RPMI7951 (cell line): ENCODE measurements around the gene MS4A15. TPM values are rescaled to one million over a fixed set of nuclear protein-coding genes. Genes with fewer than 3 reads are reported as not detected.
"Not testable (repeated sequence)": the region's sequence is repeated elsewhere in the genome, so short reads cannot be mapped to it uniquely, and the experiment has no call there.

Experiments
- DNase-seq: peaks from one replicate; pipeline ENCODE4 v3.0.0-alpha.2; 2012; ENCODE audit warnings: low read depth
- total RNA-seq: library from RNA; depleted of rRNA; stranded (reverse); fragments of >200 nt; shearing (Covaris generic); gene quantifications from 2 replicates; pipeline ENCODE4 v1.2.3, GENCODE V29; 2014

The MS4A15 gene
- total RNA-seq, 1 experiment from 2014 or later: not detected

DNA sequence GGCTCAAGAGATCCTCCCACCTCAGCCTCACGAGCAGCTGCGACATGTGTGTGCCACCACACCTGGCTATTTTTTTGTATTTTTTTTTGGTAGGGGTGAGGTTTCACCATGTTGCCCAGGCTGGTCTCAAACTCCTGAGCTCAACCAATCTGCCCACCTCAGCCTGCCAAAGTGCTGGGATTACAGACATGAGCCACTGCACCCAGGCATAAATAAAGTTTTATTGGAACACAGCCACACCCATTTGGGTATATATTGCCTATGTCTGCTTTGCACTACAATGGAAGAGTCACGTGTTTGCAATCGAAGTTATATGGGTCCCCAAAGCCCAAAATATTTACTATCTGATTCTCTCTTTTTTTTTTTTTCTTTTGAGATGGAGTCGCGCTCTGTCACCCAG is 1.8 kb upstream of the MS4A15 start:
- DNase-seq: no peak

DNA sequence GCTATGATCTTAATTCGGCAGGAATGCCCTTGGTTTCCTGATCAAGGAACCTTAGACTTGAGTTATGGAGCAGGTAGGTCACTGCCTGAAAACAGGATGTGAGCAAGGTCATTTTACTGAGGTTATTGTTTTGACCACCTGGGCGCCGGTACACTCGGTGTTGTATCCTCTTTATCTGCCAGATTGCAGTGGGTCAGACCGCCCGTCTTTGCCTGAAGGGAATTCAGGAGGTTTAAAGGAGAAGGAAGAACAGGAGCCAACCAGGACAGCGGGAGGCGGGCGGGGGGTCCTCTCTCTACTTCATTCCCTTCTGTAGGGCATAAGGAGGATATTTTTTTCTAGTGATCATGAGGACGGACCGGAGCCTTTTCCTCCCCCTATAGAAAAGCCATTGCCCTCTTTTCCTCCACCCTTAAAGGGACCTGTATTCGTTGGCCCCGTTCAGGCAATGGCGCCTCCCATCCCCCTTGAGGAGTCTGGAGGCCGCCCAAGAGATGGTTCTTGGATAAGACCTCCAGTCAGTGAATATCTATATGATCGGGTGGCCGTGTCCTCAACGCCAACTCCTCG is 649 bp downstream of the MS4A15 start:
- DNase-seq: no peak

DNA sequence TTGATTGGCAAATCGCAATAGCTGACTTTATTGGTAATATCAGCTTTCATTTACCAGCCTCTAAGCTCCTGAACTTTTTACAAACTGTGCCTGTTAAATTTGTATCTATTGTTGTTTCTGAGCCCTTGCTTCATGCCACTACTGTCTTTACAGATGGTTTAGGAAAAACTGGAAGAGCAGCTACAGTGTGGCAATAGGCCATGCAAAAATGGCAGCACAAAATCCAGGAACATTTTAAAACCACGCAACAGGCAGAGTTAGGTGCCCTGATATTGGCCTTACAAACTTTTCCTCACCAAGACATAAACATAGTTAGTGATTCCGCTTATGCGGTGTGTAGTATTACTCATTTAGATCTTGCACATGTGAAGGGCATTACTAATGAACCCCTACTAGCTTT is 2.0 kb downstream of the MS4A15 start:
- not testable (repeated sequence) for DNase-seq

DNA sequence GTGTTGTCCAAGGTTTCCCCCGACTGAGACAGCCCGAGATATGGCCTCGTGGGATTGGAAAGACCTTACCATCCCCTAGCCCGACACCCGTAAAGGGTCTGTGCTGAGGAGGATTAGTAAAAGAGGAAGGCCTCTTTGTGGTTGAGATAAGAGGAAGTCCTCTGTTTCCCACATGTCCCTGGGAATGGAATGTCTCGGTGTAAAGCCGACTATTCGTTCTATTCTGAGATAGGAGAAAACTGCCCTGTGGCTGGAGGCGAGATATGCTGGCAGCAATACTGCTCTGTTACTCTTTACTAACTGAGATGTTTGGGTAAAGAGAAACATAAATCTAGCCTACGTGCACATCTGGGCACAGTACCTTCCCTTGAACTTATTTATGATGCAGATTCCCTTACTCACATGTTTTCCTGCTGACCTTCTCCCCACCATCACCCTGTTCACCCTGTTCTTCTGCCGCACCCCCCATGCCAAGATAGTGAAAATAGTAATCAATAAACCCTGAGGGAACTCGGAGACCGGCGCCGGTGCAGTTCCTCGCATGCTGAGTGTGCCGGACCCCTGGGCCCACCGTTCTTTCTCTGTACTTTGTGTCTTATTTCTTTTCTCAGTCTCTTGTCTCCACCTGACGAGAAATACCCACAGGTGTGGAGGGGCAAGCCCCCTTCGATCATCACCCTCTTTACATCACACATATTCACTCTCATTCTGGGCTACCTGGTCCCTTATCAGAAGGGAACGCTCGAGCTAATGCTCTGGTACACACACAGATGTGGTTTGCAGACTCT is 3.0 kb downstream of the MS4A15 start:
- DNase-seq: not testable (repeated sequence)

DNA sequence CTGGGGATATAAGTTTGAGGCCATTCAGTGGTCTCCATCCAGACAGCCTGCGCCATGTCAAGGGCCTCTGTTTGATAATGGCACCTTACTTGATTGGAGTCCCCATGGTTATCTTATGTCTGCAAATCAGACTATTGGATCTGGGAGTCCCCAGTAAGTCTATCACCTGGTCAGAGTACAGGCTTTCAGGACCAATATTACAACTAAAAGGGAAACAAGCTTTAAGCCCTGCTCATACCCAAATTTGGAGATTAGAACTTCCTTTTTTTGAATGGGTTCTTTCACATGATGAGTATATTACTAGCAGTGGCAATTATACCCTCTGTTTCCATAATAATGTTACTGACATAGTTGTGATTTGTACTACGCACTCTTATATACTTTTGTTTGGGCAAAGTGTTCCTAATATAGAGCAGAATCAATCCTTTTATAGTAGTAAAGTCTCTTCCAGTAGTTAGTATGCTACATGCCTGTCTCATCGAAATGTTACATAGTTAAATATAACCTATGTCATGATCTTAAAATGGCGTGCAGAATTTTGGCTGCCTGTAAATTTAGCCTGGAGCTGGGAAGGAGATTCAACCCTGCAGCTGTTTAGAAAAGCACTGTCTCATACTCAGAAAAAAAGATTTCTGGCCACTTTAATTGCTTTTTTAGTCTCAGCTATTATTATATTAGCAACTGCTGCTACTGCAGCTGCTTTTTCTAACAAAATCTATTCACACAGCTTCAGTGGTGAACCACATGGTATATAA is 4.9 kb downstream of the MS4A15 start:
- no peak for DNase-seq

DNA sequence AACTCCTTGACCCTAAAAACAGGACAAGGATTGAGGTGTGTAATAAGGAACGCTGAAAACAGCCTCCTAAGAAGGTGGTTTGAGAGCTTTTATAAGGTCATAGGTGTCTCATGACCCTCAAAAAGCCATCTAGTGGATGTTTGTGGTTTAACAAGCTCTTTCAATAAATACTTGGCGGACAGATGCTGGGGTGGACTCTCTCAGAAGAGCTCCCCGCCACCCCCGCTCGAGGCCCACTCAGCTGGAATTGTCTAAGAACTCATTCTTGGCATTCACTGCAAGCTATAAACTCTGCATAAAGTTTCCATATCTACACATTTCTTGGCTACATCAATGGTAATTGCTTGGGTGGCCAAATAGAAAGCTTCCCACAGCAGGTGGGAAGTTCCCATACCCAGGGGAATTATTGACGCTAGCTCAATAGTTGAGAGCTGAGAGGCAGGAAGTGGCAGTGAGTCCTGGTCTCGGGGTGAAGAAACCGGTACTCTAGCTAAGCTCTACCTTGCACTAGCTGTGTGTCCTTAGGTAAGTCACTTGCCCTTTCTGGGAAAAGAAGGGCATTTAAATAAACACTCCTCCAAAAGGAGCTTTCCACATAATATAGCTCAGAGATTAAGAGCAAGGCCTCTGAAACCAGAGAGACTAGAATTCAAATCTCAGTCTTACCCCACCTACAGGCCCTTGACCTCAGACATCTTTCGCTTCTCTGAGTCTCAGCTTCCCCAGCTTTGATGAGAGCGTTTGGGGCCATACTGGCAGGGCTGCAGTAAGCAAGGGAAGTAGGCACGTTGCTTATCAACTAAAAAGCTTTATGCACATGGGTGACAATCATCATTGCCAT is 6.4 kb downstream of the MS4A15 start:
- no peak for DNase-seq

DNA sequence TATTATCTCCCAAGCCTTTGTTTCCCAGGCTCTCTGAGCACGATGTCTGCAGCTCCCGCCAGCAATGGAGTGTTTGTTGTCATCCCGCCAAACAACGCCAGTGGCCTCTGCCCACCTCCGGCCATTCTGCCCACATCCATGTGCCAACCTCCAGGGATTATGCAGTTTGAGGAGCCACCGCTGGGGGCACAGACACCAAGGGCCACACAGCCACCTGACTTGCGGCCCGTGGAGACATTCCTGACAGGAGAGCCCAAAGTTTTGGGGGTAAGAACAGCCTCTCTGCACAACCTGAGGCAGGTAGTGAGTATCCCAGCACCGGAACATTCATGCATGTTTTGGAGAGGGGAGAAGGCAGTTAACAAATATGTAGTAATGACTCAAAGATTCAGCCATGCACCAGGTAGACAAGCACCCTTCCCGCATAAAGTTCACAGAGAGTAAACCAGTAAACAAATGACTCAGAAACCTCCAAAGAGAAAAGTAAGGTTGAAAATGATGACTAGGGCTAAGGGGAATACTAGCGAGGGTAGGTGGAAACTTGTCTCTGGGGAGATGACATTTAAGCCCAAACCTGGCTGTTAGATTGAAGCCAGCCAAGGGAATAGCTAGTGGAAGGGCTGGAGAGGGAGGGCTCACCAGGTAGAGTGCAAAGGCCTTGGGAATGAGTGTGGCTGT is 7.2 kb downstream of the MS4A15 start:
- no peak for DNase-seq

DNA sequence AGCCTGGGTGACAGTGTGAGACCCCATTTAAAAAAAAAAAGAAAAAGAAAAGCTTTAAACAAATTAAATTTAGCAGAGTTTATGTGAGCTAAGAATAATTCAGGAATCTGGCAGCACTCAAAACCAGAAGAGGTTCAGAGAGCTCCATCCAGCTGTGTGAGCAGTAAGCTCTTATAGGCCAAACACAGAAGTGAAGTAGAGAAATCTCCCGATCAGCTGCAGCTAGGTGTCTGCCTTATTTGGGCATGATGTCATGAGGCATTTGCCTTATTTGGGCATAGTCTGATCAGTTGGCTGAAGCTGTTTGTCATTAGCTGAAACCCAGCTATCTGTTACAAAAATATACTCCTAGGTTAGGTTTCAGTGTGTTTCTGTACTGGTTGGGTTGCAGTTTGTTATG is 8.2 kb downstream of the MS4A15 start:
- no peak for DNase-seq

DNA sequence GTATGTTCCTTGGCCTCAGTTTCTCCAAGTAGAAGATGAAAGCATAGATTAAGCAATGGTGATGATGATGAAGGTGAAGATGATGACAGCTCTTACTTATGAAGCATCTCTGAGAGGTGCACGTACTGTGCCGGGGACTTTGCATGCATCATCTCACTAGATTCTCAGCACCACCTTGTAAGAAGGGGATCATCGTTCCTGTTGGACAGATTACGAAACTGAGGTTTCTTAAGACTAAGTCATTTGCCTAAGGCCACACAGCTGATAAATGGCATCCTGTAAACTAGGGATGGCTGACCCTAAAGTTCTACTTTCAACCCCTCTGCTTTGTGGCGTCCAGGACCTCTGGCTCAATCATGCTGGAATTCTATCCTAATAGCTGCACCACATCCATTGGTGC is 8.7 kb downstream of the MS4A15 start:
- no peak for DNase-seq

DNA sequence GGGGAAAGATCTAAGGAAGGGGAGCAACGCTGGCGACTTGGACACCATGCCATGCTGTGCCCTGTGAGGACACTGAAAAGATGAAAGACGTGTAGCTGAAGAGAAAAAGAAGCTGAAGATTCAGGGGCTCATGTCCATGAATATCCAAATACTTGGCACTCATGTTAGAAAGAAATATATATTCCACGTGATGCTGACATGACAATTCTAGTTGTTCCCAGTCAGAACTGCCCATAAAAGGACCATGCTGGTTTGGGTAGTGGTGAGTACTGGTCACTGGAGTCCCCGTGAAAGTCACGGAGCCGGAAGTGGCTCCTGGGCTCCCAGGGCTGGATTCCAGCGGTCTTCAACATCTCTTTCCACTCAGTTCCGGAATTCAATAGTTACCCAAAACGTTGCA is 9.9 kb downstream of the MS4A15 start:
- peak; percentile 23 for DNase-seq

DNA sequence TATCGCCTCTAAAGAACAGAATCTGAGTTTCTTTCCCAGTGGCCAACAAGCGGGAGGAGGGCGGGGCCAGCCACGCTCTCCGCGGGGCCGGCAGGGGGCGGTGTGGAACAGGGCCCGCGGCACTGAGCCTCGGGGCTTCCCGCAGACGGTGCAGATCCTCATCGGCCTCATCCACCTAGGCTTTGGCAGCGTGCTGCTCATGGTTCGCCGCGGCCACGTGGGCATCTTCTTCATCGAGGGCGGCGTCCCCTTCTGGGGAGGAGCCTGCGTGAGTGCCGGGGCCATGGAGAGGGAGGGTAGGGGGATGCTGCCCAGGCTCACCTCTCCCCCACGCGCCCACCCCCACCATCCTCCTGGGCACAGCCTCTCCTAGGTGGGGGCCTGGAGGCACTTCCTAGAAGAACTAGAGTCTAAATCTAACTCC is 10.7 kb downstream of the MS4A15 start:
- no peak for DNase-seq

DNA sequence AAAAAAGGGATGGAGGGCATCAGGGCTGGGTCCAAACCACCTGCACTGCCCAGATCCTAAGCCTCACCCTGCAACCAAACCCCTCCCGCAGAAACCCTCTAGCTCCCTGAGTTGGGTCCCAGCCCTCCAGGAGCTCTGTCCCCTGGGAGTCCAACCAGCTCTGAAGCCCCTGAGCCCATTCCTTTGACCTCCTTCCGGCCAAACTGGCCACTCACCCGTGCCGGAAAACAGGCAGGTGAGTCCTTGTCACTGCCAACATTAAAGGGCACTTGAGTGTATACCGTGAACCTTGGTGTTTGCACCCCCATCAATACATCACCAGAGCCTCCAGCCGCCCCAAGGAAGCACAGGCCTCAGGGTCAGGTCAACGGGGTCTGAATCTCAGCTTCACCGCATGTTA is 11.5 kb downstream of the MS4A15 start:
- DNase-seq: no peak

DNA sequence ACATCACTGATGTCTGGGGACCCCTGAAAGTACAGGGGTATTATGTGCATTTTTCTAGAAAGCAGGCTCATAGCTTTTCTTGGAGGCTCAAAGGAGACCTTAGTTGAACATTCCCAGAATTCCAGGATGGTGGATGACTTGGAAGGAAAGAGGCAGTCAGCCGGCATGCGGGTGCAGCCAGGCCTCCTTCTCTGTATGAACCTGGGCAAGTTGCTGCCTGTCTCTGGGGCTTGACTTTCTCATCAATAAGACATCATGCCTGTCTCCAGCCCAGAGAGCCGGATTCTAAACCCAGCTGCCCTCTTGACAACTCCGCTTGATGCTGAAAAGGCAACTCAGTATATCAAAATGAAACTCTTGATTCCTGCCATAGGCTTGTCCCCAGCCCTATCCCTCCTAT is 12.6 kb downstream of the MS4A15 start:
- no peak for DNase-seq

DNA sequence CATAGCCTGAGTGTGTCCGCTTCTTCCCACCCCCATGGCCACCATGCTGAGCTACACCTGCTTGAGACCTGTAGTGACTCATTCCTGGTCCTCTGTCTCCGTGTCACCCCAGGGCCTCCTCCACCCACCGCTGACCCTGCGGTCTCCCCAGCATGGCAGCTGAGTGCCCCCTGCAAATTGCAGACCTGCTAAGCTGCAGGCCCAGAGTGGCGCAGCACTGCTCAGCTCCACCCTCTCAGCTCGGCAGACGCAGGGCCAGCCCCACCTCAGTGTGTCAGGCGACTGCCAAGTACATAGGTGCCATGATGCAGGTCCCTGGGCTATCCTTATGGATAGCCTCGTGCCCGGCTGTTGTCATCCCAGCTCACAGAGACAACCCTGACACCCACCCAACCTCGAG is 13.1 kb downstream of the MS4A15 start:
- DNase-seq: no peak

DNA sequence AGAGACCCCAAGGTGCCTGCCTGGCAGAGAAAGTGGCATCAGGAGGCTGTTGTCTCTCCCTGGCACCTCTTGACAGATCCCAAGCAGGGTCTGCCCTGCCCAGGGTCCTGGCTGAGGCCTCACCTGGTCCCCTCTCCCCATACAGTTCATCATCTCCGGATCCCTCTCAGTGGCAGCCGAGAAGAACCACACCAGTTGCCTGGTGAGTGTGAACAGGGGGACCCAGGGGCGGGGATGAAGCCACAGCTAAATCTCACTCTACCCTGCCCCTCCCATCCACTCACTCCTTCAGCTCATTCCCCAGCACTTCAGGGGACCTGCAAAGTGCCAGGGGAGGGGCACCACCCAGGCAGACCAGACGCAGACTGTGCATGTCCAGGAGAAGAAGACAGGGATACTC is 14.5 kb downstream of the MS4A15 start:
- no peak for DNase-seq

DNA sequence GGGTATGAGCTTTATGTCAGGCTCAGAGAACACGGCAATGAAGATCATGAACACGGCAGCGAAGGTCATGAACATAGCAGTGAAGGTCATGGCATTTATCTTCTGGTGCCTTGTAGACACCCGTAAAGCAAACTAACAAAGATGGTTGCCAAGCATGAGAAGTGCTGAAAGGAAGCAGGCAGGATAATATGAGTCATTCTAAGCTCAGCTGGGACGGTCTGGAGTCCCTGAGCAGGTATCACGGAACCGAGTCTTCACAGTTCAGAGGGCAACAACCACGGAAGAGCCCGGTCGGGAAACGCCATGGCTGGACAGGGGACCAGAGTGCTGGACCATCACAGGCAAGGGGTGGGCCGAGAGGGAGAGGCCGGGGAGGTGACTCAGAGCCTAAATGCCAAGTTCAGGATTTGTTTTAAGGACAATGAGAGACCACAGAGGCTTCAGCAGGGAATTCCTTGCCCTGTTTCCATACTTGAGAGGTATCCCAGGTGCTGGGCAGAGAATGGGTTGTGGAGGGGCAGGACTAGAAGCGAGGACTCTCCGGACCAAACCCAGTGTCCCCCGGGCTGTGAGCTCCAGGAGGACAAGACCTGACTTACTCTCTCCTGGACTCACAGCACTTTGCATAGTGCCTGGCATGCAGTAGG is 15.3 kb downstream of the MS4A15 start:
- peak; percentile 16 for DNase-seq

DNA sequence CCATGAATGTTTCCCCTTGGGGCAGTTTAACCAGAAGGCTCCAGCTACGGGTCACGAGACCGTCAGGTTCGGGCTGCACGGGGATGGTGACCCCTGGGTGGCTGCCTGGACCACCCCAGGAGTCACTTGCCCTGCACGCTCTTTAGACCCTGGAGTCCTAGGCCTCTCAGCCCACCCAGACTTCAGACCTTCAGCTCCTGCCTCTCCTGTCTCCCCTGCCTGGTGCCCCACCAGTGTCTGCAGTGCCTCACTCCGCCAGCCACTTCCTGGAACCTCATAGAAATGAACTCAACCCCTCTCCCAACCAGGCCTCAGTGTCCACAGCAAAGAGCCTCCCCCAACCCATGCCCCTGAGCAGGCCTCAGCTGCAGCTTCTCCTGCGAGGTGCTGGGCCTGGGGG is 16.0 kb downstream of the MS4A15 start:
- no peak for DNase-seq

DNA sequence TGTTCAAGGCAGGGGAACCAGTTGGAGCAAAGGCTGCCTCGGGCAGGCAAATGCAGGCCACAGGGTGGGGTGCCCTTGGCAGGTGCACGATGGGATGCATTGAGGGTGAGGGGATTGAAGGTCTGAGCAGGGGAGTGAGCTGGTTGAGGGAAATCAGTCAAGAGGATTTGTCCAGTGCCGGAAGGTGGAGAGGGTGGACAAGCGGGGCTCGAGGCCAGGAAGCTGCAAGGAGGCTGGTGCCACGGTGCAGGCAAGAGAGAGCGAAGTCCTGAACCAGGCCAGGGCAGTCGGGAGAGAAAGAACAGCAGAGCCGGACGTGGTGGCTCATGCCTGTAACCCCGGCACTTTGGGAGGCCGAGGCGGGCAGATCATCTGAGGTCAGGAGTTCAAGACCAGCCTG is 18.1 kb downstream of the MS4A15 start:
- no peak for DNase-seq

DNA sequence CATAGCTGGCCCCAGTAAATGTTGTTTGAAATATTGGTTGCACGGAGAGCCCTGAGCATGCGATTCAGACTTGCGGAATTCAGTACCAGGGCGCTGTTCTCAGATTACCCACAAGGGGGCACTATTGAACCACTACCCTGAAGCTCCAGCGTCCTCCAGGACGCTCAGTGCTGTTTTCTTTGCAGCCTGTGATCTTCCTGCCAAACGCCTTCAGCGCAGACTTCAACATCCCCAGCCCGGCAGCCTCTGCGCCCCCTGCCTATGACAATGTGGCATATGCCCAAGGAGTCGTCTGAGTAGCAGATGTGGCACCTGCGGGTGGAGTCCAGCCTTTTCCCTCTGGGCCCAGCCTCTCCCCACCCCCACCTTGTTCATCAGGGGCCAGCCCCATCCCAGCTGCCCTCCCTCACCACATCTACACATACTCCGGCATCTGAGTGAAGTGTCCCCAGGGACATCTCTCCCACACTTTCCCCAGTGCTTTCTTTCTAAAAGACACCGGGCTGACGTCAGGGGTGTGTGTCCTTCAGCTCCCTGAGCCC is 18.8 kb downstream of the MS4A15 start:
- DNase-seq: peak; percentile 78

DNA sequence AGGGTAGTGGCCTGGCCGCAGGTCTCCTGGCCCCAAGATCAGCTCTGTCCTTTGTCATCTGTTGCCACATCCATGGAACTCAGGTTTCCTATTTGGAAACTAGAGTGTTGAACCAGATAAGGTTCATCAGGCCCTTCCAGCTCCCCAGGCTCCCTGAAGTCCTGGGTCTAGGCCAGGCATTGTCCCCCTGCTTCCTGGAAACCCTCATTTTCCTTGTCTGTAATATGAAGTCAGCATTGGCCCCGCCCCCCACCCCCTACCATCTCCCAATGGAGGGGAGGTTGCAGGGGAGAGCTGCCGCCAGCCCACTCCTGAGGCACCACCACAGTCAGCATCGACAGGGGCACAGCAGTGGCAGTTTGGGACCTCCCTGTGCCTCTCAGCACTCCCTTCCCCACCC is 19.5 kb downstream of the MS4A15 start:
- no peak for DNase-seq

DNA sequence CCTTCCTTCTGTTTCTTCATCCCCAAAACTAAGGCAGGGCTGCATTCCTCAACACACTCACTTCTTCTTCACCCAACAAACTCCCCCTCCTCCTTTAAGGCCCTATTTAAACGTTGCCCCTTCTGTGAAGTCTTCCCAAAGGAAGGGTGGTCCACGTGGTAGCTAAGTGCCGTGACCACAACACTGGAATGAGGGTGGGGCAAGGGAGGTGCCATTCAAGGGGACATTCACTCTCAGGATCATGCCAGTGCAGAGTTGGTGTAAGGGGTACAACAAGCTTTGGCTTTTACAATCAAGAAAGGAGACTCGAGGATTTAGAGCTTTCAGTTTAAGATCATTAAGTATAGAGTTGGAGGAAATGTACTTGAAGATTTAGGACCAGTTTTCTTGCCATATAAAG is 20.4 kb downstream of the MS4A15 start:
- DNase-seq: no peak
